Stimulated activated CD4-positive, alpha-beta T cell treated with anti-CD3 and anti-CD28 coated beads, Interleukin-1b, Interleukin-23, amount 100 ng/mL, for 1 hour (primary cell): ENCODE results near the gene AP5Z1.

ENCODE experiments used
- DNase-seq, 2 donors: peaks; one replicate each; pipeline ENCODE4 v3.0.0-alpha.2; 2020; ENCODE audit warnings: low read depth in 2 of 2

Gene AP5Z1

DNA sequence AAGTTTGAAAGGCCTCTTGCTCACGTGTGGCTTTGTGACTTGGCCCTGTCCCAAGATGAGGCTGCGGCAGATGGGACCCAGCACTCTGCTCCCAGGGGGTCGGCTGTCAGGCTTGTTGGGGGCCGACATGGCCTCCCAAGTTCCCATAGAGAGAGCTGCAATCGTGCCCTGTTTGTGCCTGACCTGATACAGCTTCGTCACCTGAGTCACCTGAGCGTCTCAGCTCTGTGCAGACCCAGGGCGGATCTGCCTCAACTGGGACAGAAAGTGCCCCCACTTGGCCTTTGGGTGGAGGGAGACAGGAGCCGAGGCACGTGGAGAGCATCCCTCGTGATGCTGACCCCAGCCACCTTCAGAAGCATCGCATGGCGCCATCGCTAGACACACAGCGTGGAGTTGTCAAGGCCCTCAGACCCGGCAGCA, 64.7 kb downstream of the AP5Z1 start:
- no peak for DNase-seq
